Activated CD4-positive, alpha-beta T cell treated with anti-CD3 and anti-CD28 coated beads for 36 hours (primary cell): ENCODE measurements around the gene SYT15. TPM values are rescaled to one million over a fixed set of nuclear protein-coding genes. Genes with fewer than 3 reads are reported as not detected.
A peak's percentile ranks its signal among the peaks of the same experiment; 100 is the strongest.
"Not testable (repeated sequence)": the region's sequence is repeated elsewhere in the genome, so short reads cannot be mapped to it uniquely, and the experiment has no call there.

Experiments used
- ATAC-seq: fragments of 200-7000 bp; cut with Tn5 transposase; one replicate; pipeline ENCODE4 v1.10.0; 2021; ENCODE audit warnings: mild to moderate bottlenecking, moderate library complexity
- CTCF ChIA-PET: fragments of 350-600 bp; sonication (Branson Sonifier 250); formaldehyde crosslinking; loops from one replicate; lab custom pipeline; 2021; ENCODE audit warnings: antibody characterized with exemption; lab: Charles Lee
- POLR2A ChIA-PET: fragments of 350-600 bp; sonication (Branson Sonifier 250); formaldehyde crosslinking; loops from one replicate; lab custom pipeline; 2021; ENCODE audit warnings: antibody characterized with exemption, inconsistent platforms; lab: Charles Lee
- DNase-seq: peaks from one replicate; pipeline ENCODE4 v3.0.0-alpha.2; 2020
- H3K27ac Mint-ChIP-seq: one replicate; pipeline ENCODE4 v1.8.0; 2021; ENCODE audit warnings: mixed read lengths
- H3K27me3 Mint-ChIP-seq: one replicate; pipeline ENCODE4 v1.8.0; 2021; ENCODE audit warnings: mixed read lengths
- H3K36me3 Mint-ChIP-seq: one replicate; pipeline ENCODE4 v1.8.0; 2021; ENCODE audit warnings: low read depth, mixed read lengths
- H3K4me1 Mint-ChIP-seq: one replicate; pipeline ENCODE4 v1.8.0; 2021; ENCODE audit warnings: mixed read lengths
- H3K4me3 Mint-ChIP-seq: one replicate; pipeline ENCODE4 v1.8.0; 2021; ENCODE audit warnings: mild to moderate bottlenecking, moderate library complexity, mixed read lengths
- H3K9me3 Mint-ChIP-seq: one replicate; pipeline ENCODE4 v1.8.0; 2021; ENCODE audit warnings: low read depth, mixed read lengths
- intact Hi-C, 2 experiments: fragments of 100-400 bp; cut with DNase I in 1 of 2; cut with micrococcal nuclease in 1 of 2; formaldehyde crosslinking; loops; one replicate each; pipeline versions ENCODE4 v1.14.2 to v1.15.1; 2022 to 2024; cut with DNase I, micrococcal nuclease
- total RNA-seq, 2 experiments: library from RNA; stranded (reverse); gene quantifications; one replicate each; pipeline ENCODE4 v1.2.3, GENCODE V29; 2021

Gene SYT15
- total RNA-seq, 2 experiments from 2014 or later = 0.91 to 0.93 TPM

- H3K4me1 Mint-ChIP-seq, H3K9me3 Mint-ChIP-seq, H3K27me3 Mint-ChIP-seq, ATAC-seq, intact Hi-C loops, DNase-seq, CTCF ChIA-PET, POLR2A ChIA-PET, H3K4me3 Mint-ChIP-seq, H3K36me3 Mint-ChIP-seq, H3K27ac Mint-ChIP-seq: not testable (repeated sequence)
Observed at GRCh38 chr10:46617134-46617533, 38.2 kb downstream of the SYT15 start.

GRCh38 chr10:46617913-46618312 lies 39.0 kb downstream of the SYT15 start:
- ATAC-seq, H3K27ac Mint-ChIP-seq, H3K9me3 Mint-ChIP-seq, H3K4me1 Mint-ChIP-seq, H3K4me3 Mint-ChIP-seq, CTCF ChIA-PET, H3K36me3 Mint-ChIP-seq, DNase-seq, POLR2A ChIA-PET, H3K27me3 Mint-ChIP-seq, intact Hi-C loops: not testable (repeated sequence)

- CTCF ChIA-PET, DNase-seq, ATAC-seq, H3K36me3 Mint-ChIP-seq, H3K4me3 Mint-ChIP-seq, POLR2A ChIA-PET, H3K4me1 Mint-ChIP-seq, H3K27me3 Mint-ChIP-seq, intact Hi-C loops, H3K9me3 Mint-ChIP-seq, H3K27ac Mint-ChIP-seq: not testable (repeated sequence)
Observed at GRCh38 chr10:46623899-46624654, 45.1 kb downstream of the SYT15 start.

- H3K9me3 Mint-ChIP-seq, CTCF ChIA-PET, intact Hi-C loops, H3K27me3 Mint-ChIP-seq, H3K27ac Mint-ChIP-seq, H3K36me3 Mint-ChIP-seq, H3K4me3 Mint-ChIP-seq, DNase-seq, POLR2A ChIA-PET, ATAC-seq, H3K4me1 Mint-ChIP-seq: not testable (repeated sequence)
Observed at GRCh38 chr10:46629805-46630204, 50.9 kb downstream of the SYT15 start.

GRCh38 chr10:46630816-46631215 lies 51.9 kb downstream of the SYT15 start:
- POLR2A ChIA-PET, intact Hi-C loops, DNase-seq, H3K27ac Mint-ChIP-seq, H3K4me1 Mint-ChIP-seq, H3K36me3 Mint-ChIP-seq, CTCF ChIA-PET, H3K4me3 Mint-ChIP-seq, ATAC-seq, H3K27me3 Mint-ChIP-seq, H3K9me3 Mint-ChIP-seq: not testable (repeated sequence)

GRCh38 chr10:46631683-46632082 lies 52.8 kb downstream of the SYT15 start:
- H3K27ac Mint-ChIP-seq, H3K9me3 Mint-ChIP-seq, H3K4me1 Mint-ChIP-seq, POLR2A ChIA-PET, H3K27me3 Mint-ChIP-seq, CTCF ChIA-PET, intact Hi-C loops, DNase-seq, ATAC-seq, H3K4me3 Mint-ChIP-seq, H3K36me3 Mint-ChIP-seq: not testable (repeated sequence)

- H3K27me3 Mint-ChIP-seq, DNase-seq, H3K9me3 Mint-ChIP-seq, H3K4me1 Mint-ChIP-seq, H3K4me3 Mint-ChIP-seq, POLR2A ChIA-PET, CTCF ChIA-PET, H3K27ac Mint-ChIP-seq, intact Hi-C loops, ATAC-seq, H3K36me3 Mint-ChIP-seq: not testable (repeated sequence)
Observed at GRCh38 chr10:46634698-46635097, 55.8 kb downstream of the SYT15 start.

GRCh38 chr10:46635364-46635959 lies 56.5 kb downstream of the SYT15 start:
- intact Hi-C loops, H3K4me3 Mint-ChIP-seq, POLR2A ChIA-PET, H3K4me1 Mint-ChIP-seq, H3K36me3 Mint-ChIP-seq, H3K27me3 Mint-ChIP-seq, H3K9me3 Mint-ChIP-seq, H3K27ac Mint-ChIP-seq, CTCF ChIA-PET, DNase-seq: not testable (repeated sequence)
- ATAC-seq = peak; percentile 92

- H3K27ac Mint-ChIP-seq, DNase-seq, H3K27me3 Mint-ChIP-seq, H3K4me1 Mint-ChIP-seq, POLR2A ChIA-PET, ATAC-seq, CTCF ChIA-PET, intact Hi-C loops, H3K36me3 Mint-ChIP-seq, H3K9me3 Mint-ChIP-seq, H3K4me3 Mint-ChIP-seq: not testable (repeated sequence)
Observed at GRCh38 chr10:46640005-46640404, 61.1 kb downstream of the SYT15 start.

Other genes with a start within 250 kb of the SYT15 start
- not detected for gene ANXA8L1, start 203.4 kb upstream of the SYT15 start, total RNA-seq
- not detected for gene NPY4R, start 113.2 kb upstream of the SYT15 start, total RNA-seq
- gene GPRIN2, start 22.5 kb upstream of the SYT15 start, total RNA-seq = not detected